Measurements from ENCODE around the gene RPS6KB2. TPM values are rescaled to one million over a fixed set of nuclear protein-coding genes. Genes with fewer than 3 reads are reported as not detected.

RPS6KB2 gene
- total and polyA plus RNA-seq, 9 of the 15 experiments (the other 6 are each of a cell fraction or from before 2014, with no cell fraction given), result 0.42 to 122 (median 82.6) TPM

GRCh38 chr11:67463680-67464410, 35.6 kb downstream of the RPS6KB2 start (continued):
- no peak for TF ChIP-seq HMGXB4 (CRISPR knock-in tag; IDR thresholded peaks at IDR 0.05)
- TF ChIP-seq ZNF384 (IDR thresholded peaks at IDR 0.05; ENCODE audit: low read depth, low read length), result no peak
- TF ChIP-seq RNF219 (CRISPR knock-in tag; IDR thresholded peaks at IDR 0.05), result no peak
- no peak for TF ChIP-seq TCF7L2 (IDR thresholded peaks at IDR 0.05; ENCODE audit: low read depth, low read length)
- no peak for TF ChIP-seq ELF1 (tag; IDR thresholded peaks at IDR 0.05)
- TF ChIP-seq RFX5 (IDR thresholded peaks at IDR 0.05; ENCODE audit: low read depth, low read length), result no peak
- TF ChIP-seq TAF9B (IDR thresholded peaks at IDR 0.05; ENCODE audit: partially characterized antibody), result no peak
- TF ChIP-seq ZNF174 (CRISPR knock-in tag; IDR thresholded peaks at IDR 0.05), result no peak
- TF ChIP-seq CXXC5 (CRISPR knock-in tag; IDR thresholded peaks at IDR 0.05), result peak; percentile 62; the same call in 1 of the 2 replicates

All from K562 (cell line).